ENCODE results near the gene TPST1.
"Not testable (repeated sequence)": the region's sequence is repeated elsewhere in the genome, so short reads cannot be mapped to it uniquely, and the experiment has no call there.

The TPST1 gene

DNA sequence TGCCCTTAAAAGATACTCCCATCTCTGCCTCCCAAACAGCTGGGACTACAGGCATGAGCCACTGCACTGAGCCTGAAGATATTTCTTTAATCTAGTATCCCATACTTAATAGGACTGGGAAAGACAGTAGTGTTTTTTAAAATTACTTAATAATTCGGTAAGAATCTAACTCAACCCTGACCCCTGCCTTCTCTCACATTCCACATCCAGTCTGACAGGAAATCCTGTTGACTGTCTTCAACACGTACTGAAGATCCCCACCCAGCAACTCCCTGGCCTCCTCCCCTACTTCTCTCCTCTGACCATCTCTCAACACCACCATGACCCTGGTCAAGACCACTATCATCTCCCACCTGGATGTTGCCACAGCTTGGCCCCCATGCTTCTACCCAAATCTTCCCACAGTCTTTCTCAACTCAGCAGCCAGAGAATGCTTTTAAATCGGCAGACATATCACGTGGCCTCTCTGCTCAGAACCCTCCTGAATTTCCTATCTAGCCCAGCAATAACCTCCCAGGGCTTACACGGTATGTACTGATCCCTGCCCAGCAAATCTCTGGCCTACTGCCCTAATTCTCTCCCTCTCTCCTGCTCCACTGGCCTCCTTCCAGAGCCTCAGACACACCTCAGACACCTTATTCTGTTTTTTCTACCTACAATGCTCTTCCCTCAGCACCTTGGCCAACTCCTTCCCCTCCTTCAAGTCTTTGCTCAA, 180.2 kb downstream of the TPST1 start:
- H3K27me3 ChIP-seq (ENCODE audit: control insufficient read depth, insufficient read depth, low read length); H3K36me3 ChIP-seq (ENCODE audit: control insufficient read depth, insufficient read depth, low read length); H3K27ac ChIP-seq (ENCODE audit: low read depth, low read length); H3K4me1 ChIP-seq (ENCODE audit: control insufficient read depth, insufficient read depth, low read length); H3K9ac ChIP-seq (ENCODE audit: low read length); H3K4me3 ChIP-seq (ENCODE audit: low read length): not testable (repeated sequence)

DNA sequence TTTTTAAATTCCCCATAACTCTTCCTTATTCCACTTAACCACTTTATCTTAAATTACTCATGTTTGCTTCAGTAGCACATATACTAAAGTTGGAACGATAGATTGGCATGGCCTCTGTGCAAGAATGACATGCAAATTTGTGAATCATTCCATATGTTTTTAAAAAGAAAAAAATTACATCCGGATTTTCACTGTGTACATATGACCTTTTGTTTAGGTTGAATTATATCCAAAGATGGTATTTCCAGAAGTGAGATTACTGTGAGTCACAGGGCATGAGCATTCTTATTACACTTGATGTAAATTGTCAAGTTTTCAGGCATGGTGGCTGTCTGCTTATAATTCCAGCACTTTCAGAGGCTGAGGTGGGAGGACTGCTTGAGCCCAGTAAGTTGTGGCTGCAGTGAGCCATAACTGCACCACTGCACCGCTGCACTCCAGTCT, 190.0 kb downstream of the TPST1 start:
- not testable (repeated sequence) for H3K4me3 ChIP-seq (ENCODE audit: low read length); H3K27ac ChIP-seq (ENCODE audit: low read depth, low read length); H3K36me3 ChIP-seq (ENCODE audit: control insufficient read depth, insufficient read depth, low read length)

DNA sequence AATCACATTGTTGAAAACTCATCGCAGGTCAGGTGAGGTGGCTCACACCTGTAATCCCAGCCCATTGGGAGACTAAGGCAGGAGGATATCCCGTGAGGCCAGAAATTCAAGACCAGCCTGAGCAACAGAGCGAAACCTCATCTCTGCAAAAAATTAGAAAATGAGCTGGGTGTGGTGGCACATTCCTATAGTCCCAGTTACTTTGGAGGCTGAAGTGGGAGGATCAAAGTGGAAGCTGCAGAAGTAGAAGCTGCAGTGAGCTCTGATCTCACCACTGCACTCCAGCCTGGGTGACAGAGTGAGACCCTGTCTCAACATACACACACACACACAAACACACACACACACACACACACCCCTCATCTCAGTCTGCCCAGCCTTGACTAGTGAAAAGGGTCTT, 190.9 kb downstream of the TPST1 start:
- not testable (repeated sequence) for H3K27me3 ChIP-seq (ENCODE audit: control insufficient read depth, insufficient read depth, low read length); H3K36me3 ChIP-seq (ENCODE audit: control insufficient read depth, insufficient read depth, low read length); H3K4me1 ChIP-seq (ENCODE audit: control insufficient read depth, insufficient read depth, low read length); H3K27ac ChIP-seq (ENCODE audit: low read depth, low read length); H3K4me3 ChIP-seq (ENCODE audit: low read length); H3K9ac ChIP-seq (ENCODE audit: low read length)

More for the DNA sequence above, 190.0 kb downstream of the TPST1 start:
- not testable (repeated sequence) for H3K9ac ChIP-seq (ENCODE audit: low read length); H3K27me3 ChIP-seq (ENCODE audit: control insufficient read depth, insufficient read depth, low read length); H3K4me1 ChIP-seq (ENCODE audit: control insufficient read depth, insufficient read depth, low read length)

DNA sequence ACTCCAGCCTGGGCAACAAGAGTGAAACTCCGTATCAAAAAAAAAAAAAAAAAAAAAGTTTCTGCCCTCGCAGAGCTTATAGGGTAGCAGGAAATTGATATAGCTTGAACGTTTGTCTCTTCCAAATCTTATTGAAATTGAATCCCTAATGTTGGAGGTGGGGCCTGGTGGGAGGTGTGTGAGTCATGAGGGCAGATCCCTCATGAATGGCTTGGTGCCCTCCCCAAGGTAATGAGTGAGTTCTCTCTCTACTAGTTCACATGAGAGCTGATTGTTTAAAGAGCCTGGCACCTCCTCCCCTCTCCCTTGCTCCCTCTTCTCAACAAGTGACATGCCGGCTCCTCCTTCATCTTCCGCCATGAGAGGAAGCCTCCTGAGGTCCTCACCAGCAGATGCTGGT, 193.7 kb downstream of the TPST1 start:
- H3K27me3 ChIP-seq (ENCODE audit: control insufficient read depth, insufficient read depth, low read length); H3K4me1 ChIP-seq (ENCODE audit: control insufficient read depth, insufficient read depth, low read length); H3K36me3 ChIP-seq (ENCODE audit: control insufficient read depth, insufficient read depth, low read length); H3K27ac ChIP-seq (ENCODE audit: low read depth, low read length); H3K4me3 ChIP-seq (ENCODE audit: low read length); H3K9ac ChIP-seq (ENCODE audit: low read length): not testable (repeated sequence)

DNA sequence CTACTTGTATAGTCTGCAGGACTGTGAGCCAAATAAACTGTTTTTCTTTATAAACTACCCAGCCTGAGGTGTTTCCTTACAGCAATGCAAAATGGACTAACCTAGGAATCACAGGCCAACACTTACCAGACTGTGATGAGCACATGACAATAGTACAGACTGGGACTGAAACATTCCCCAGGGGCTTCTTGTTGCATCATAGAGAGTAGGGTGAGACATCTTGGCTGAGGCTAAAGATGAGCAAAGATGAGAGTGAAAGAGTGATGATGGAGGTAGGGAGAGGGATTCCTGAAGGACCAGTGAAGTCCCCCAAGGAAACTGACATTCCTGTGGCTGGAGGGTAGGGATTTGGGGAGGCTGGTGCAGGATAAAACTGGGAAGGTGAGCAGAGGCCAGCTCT, 194.4 kb downstream of the TPST1 start:
- Histone ChIP-seq H3K36me3 (ENCODE audit: control insufficient read depth, insufficient read depth, low read length) (no peaks in the 10 kb centered on the region), H3K4me3 (ENCODE audit: low read length) (no peak overlapping the region), H3K9ac (ENCODE audit: low read length) (no peak overlapping the region), H3K27ac (ENCODE audit: low read depth, low read length) (no peak overlapping the region), H3K4me1 (ENCODE audit: control insufficient read depth, insufficient read depth, low read length) (no peaks in the 10 kb centered on the region), H3K27me3 (ENCODE audit: control insufficient read depth, insufficient read depth, low read length) (no peaks in the 10 kb centered on the region)

DNA sequence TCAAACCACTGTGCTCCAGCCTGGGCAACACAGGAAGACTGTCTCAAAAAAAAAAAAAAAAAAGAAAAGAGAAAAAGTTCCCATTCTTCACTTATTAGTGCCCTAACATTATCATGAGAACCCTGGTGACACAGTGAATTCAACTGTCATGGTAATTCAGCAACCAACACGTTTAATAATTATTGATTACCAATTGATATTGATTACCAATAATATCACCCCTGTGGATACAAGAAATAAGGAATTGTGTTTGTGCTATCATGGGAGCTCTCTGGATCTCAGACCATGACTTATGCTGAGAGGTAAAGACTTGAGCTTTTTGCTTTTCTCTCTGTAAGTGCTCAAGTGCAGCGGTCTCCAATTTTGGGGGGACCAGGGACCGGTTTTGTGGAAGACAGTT, 195.3 kb downstream of the TPST1 start:
- H3K4me3 ChIP-seq (ENCODE audit: low read length), result no peak overlapping the region
- H3K36me3 ChIP-seq (ENCODE audit: control insufficient read depth, insufficient read depth, low read length), result no peaks in the 10 kb centered on the region
- no peak overlapping the region for H3K9ac ChIP-seq (ENCODE audit: low read length)
- H3K27me3 ChIP-seq (ENCODE audit: control insufficient read depth, insufficient read depth, low read length), result no peaks in the 10 kb centered on the region
- no peak overlapping the region for H3K27ac ChIP-seq (ENCODE audit: low read depth, low read length)
- H3K4me1 ChIP-seq (ENCODE audit: control insufficient read depth, insufficient read depth, low read length), result no peaks in the 10 kb centered on the region

DNA sequence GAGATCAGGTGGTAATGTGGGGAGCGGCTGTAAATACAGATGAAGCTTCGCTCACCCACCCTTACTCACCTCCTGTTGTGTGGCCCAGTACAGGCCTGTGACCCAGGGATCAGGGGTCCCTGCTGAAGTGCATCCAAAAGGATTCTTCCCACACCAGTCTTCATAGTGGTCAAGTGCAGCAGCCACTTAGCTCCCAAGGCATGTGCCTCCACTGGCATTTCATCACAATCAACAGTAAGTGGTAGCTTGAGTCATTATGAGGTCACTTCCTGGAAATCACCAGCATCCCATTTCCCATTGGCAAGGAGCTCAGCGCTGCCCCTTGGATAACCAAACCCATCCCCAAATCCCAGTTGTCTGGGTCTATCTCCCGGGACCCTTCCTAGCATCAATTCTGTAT, 196.0 kb downstream of the TPST1 start:
- H3K9ac ChIP-seq (ENCODE audit: low read length); H3K36me3 ChIP-seq (ENCODE audit: control insufficient read depth, insufficient read depth, low read length); H3K4me1 ChIP-seq (ENCODE audit: control insufficient read depth, insufficient read depth, low read length); H3K27me3 ChIP-seq (ENCODE audit: control insufficient read depth, insufficient read depth, low read length); H3K4me3 ChIP-seq (ENCODE audit: low read length); H3K27ac ChIP-seq (ENCODE audit: low read depth, low read length): not testable (repeated sequence)

DNA sequence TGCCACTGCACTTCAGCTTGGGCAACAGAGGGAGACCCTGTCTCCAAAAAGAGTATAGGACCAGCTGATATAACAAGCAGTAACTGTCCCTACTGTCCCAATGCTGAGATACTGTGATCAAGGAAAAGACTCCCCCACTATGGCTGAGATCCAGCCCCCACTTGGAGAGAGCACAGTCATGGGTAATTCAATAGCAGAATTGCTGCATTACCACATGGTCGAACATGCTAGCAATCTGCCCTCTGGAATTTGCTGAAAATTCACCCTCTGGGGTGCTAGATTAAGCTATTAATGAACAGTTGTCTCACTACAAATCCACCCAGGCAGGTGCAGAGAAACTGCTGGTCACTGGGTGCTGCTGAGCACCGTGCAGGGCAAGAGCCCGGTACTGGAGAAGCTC, 196.8 kb downstream of the TPST1 start:
- not testable (repeated sequence) for H3K4me3 ChIP-seq (ENCODE audit: low read length); H3K4me1 ChIP-seq (ENCODE audit: control insufficient read depth, insufficient read depth, low read length); H3K27ac ChIP-seq (ENCODE audit: low read depth, low read length); H3K27me3 ChIP-seq (ENCODE audit: control insufficient read depth, insufficient read depth, low read length); H3K36me3 ChIP-seq (ENCODE audit: control insufficient read depth, insufficient read depth, low read length); H3K9ac ChIP-seq (ENCODE audit: low read length)

DNA sequence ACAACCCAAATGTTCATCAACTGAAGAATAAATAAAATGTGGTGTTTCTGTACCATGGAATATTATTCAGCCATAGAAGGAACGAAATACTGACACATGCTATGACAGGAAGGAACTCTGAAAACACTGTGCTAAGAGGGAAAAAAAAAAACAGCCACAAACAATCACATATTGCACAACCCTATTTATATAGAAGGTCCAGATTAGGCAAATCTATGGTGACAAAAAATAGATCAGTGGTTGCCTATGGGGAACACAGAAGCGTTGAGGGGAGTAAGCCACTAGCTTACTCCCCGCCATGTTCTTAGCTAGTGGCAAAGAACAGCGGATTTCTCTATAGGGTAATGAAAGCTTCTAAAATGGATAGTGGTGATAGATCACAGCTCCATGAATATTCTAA, 198.4 kb downstream of the TPST1 start:
- no peak overlapping the region for H3K27ac ChIP-seq (ENCODE audit: low read depth, low read length)
- H3K9ac ChIP-seq (ENCODE audit: low read length), result no peak overlapping the region
- no peaks in the 10 kb centered on the region for H3K27me3 ChIP-seq (ENCODE audit: control insufficient read depth, insufficient read depth, low read length)
- H3K4me1 ChIP-seq (ENCODE audit: control insufficient read depth, insufficient read depth, low read length), result no peaks in the 10 kb centered on the region
- no peaks in the 10 kb centered on the region for H3K36me3 ChIP-seq (ENCODE audit: control insufficient read depth, insufficient read depth, low read length)
- no peak overlapping the region for H3K4me3 ChIP-seq (ENCODE audit: low read length)

DNA sequence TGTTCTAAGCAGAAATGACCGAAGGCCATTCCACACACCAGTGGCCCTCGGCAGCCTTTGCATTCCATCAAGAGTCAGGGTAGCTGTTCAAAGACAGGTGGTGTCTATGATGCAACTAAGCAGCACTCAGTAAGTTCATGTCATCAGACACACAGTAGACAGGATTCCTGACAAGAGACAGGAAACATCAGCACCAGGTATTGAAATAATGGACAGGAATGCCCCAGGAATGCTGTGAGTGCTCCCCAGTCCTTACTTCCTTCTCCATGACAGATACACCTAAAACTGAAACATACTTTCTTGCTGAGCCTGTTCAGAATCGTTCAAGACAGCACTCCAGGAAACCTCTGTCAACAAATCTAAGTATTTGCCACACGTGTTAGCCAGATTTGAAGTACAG, 204.4 kb downstream of the TPST1 start:
- no peaks in the 10 kb centered on the region for H3K4me1 ChIP-seq (ENCODE audit: control insufficient read depth, insufficient read depth, low read length)
- H3K27me3 ChIP-seq (ENCODE audit: control insufficient read depth, insufficient read depth, low read length), result no peaks in the 10 kb centered on the region
- H3K27ac ChIP-seq (ENCODE audit: low read depth, low read length), result no peak overlapping the region
- no peak overlapping the region for H3K9ac ChIP-seq (ENCODE audit: low read length)
- H3K4me3 ChIP-seq (ENCODE audit: low read length), result no peak overlapping the region
- no peaks in the 10 kb centered on the region for H3K36me3 ChIP-seq (ENCODE audit: control insufficient read depth, insufficient read depth, low read length)
